GM23248 (cell line): Measurements from ENCODE around the gene HSD17B11.

Experiments
- EZH2 ChIP-seq: fragments of 200-600 bp; sonication (generic); IDR thresholded peaks from 2 replicates; pipeline ENCODE4 v1.6.1; 2018; ENCODE audit warnings: antibody characterized with exemption, mild to moderate bottlenecking; ENCODE audit not compliant: insufficient read depth, poor library complexity, severe bottlenecking
- EZH2phosphoT487 ChIP-seq: fragments of 200-600 bp; sonication (generic); IDR thresholded peaks from 2 replicates; pipeline ENCODE4 v1.6.1; 2018; ENCODE audit warnings: antibody characterized with exemption, moderate library complexity, mild to moderate bottlenecking, low read depth; ENCODE audit not compliant: insufficient read depth

GRCh38 chr4:87370068-87370467, 20.9 kb downstream of the HSD17B11 start:
- no peak for TF ChIP-seq EZH2
- no peak for TF ChIP-seq EZH2phosphoT487
